Measurements from ENCODE around the gene SERPINA5. TPM values are rescaled to one million over a fixed set of nuclear protein-coding genes. Genes with fewer than 3 reads are reported as not detected.

SERPINA5 gene
- total RNA-seq, 1 donor from 2014 or later, result 7.7 TPM

- DNase-seq (ENCODE audit: extremely low spot score, unreplicated experiment), result no peak
- peaks cover 5% of the 10 kb centered on the region for H3K9me3 Mint-ChIP-seq
- peaks cover 3% of the 10 kb centered on the region for H3K36me3 Mint-ChIP-seq
- H3K27me3 Mint-ChIP-seq, result peaks cover 12% of the 10 kb centered on the region
- H3K4me3 Mint-ChIP-seq, result no peak overlapping the region
- H3K4me1 Mint-ChIP-seq (ENCODE audit: unreplicated experiment), result no peaks in the 10 kb centered on the region
- TF ChIP-seq CTCF (conservative IDR thresholded peaks at IDR 0.05), result no peak
- no peak overlapping the region for H3K27ac Mint-ChIP-seq
These were observed 37.0 kb downstream of the SERPINA5 start for GRCh38 chr14:94617988-94618822.

GRCh38 chr14:94619297-94619696, 38.1 kb downstream of the SERPINA5 start:
- Mint-ChIP-seq H3K36me3 (peaks cover 3% of the 10 kb centered on the region), H3K27ac (no peak overlapping the region), H3K9me3 (peaks cover 5% of the 10 kb centered on the region)

GRCh38 chr14:94620597-94620996, 39.4 kb downstream of the SERPINA5 start:
- no peak for TF ChIP-seq CTCF (conservative IDR thresholded peaks at IDR 0.05)
- H3K27ac Mint-ChIP-seq, result no peak overlapping the region
- H3K27me3 Mint-ChIP-seq, result peaks cover 12% of the 10 kb centered on the region
- H3K9me3 Mint-ChIP-seq, result peaks cover 5% of the 10 kb centered on the region
- no peaks in the 10 kb centered on the region for H3K4me1 Mint-ChIP-seq (ENCODE audit: unreplicated experiment)
- DNase-seq (ENCODE audit: extremely low spot score, unreplicated experiment), result no peak
- peaks cover 3% of the 10 kb centered on the region for H3K36me3 Mint-ChIP-seq
- H3K4me3 Mint-ChIP-seq, result no peak overlapping the region

More at GRCh38 chr14:94619297-94619696, 38.1 kb downstream of the SERPINA5 start:
- Mint-ChIP-seq H3K4me3 (no peak overlapping the region), H3K4me1 (ENCODE audit: unreplicated experiment) (no peaks in the 10 kb centered on the region), H3K27me3 (peaks cover 12% of the 10 kb centered on the region)
- TF ChIP-seq CTCF (conservative IDR thresholded peaks at IDR 0.05), result no peak
- DNase-seq (ENCODE audit: extremely low spot score, unreplicated experiment), result no peak

- DNase-seq (ENCODE audit: extremely low spot score, unreplicated experiment), result no peak
- peaks cover 12% of the 10 kb centered on the region for H3K27me3 Mint-ChIP-seq
- peaks cover 3% of the 10 kb centered on the region for H3K36me3 Mint-ChIP-seq
- no peak overlapping the region for H3K27ac Mint-ChIP-seq
- H3K4me1 Mint-ChIP-seq (ENCODE audit: unreplicated experiment), result no peaks in the 10 kb centered on the region
- H3K4me3 Mint-ChIP-seq, result no peak overlapping the region
- TF ChIP-seq CTCF (conservative IDR thresholded peaks at IDR 0.05), result no peak
- peaks cover 2% of the 10 kb centered on the region for H3K9me3 Mint-ChIP-seq
These were observed 40.3 kb downstream of the SERPINA5 start for GRCh38 chr14:94621358-94622134.

- no peak for TF ChIP-seq CTCF (conservative IDR thresholded peaks at IDR 0.05)
- H3K27me3 Mint-ChIP-seq, result peaks cover 20% of the 10 kb centered on the region
- H3K27ac Mint-ChIP-seq, result no peak overlapping the region
- no peak overlapping the region for H3K4me3 Mint-ChIP-seq
- H3K36me3 Mint-ChIP-seq, result peaks cover 3% of the 10 kb centered on the region
- no peak for DNase-seq (ENCODE audit: extremely low spot score, unreplicated experiment)
- no peaks in the 10 kb centered on the region for H3K4me1 Mint-ChIP-seq (ENCODE audit: unreplicated experiment)
- H3K9me3 Mint-ChIP-seq, result no peaks in the 10 kb centered on the region
These were observed 41.6 kb downstream of the SERPINA5 start for GRCh38 chr14:94622653-94623421.

Measured in type B pancreatic cell (in vitro differentiated cells).